GM18858 (cell line): ENCODE results near the gene UNKL.

Experiments
- ATAC-seq: cut with Tn5 transposase; IDR thresholded peaks from one replicate; pipeline ENCODE4 v1.9.1; 2021; ENCODE audit not compliant: unreplicated experiment

UNKL gene

DNA sequence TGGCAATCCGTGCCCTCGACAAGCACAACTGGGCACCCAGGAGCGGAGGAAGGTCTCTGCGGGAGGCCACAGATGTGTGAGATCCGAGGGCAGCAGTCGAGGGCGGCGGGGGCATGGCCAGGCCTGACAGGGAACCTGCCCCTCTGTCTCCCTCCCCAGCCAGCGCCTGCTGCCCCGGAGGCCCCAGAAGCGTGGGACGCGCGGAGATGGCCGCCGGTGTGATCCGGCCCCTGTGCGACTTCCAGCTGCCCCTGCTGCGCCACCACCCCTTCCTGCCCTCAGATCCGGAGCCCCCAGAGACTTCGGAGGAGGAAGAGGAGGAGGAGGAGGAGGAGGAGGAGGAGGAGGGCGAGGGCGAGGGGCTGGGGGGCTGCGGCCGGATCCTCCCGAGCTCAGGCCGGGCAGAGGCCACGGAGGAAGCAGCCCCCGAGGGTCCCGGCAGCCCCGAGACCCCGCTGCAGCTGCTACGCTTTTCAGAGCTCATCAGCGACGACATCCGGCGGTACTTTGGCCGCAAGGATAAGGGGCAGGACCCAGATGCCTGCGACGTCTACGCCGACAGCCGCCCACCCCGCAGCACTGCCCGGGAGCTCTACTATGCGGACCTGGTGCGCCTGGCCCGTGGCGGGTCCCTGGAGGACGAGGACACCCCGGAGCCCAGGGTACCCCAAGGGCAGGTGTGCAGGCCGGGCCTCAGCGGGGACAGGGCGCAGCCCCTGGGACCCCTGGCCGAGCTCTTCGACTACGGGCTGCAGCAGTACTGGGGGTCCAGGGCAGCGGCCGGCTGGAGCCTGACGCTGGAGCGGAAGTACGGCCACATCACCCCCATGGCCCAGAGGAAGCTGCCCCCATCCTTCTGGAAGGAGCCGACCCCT, 18.1 kb upstream of the UNKL start:
- ATAC-seq, result no peak

GRCh38 chr16:1431497-1432270, 17.2 kb upstream of the UNKL start:
- ATAC-seq, result no peak

DNA sequence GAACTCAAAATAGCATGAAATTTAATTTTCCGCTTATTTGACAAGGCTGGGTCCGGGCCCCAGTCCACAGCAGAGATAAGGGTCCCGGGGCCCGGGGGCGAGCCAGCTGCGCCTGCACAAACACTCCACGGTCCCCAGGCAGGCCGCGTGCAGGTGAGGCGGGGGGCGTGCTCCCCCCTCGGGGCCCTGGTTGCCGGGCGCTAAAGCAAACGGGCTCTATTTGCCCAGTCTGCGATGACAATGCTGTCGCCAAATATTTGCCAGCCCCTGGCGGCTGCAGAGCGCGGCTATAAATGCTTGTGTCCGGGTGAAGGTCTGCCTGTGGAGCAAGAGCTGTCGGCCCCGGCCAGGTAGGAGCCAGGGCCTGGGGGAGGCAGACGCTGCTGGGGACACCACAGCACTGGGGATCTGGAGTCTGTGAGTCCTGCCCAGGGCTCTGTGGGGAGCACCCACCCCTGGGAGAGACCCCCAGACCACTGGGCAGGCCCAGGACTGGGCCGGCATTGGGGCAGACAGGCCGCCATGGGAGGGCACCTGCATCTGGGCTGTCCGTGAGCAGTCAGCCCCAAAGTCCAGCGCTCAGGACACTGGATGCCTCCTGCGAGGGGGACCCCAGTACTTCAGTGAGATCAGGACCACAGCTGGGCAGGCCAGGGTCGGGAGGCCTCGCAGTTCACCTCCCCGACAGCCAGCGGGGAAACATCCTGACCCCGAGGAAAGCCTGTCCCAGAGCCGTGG, 16.4 kb upstream of the UNKL start, which contains the start of gene PERCC1:
PERCC1 (plus strand) TSS at position 320 of the 738 bp plus-strand sequence. CDS start 1,516 bp downstream, outside the sequence.
- no peak for ATAC-seq

DNA sequence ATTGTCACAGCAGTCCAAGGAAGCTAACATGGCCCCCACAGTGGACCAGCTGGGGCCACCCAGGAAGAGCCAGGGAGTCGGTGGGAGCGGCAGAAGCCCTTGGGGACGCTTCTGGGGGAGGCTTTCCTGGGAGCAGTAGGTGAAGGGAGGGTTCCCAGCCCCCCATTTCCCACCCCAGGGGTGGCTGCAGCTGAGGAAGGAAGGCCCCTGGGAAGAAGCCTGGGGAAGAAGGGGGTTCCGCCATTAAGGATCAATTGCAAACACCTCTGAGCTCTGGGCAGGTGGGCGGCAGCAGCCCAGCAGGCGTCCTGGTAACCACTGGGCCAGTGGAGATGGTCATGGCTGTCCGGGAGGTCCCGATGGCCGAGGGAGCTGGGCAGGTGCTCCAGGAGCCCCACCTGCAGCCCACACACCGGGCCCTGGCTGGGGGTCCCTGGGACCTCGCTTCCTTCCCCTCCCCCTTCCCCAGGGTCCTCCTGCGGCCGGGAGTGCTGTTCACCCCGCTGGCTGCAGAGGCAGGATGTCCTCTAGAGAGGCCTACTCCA, 15.8 kb upstream of the UNKL start:
- no peak for ATAC-seq

- ATAC-seq, result no peak
These were observed 15.1 kb upstream of the UNKL start for GRCh38 chr16:1429631-1430030.

DNA sequence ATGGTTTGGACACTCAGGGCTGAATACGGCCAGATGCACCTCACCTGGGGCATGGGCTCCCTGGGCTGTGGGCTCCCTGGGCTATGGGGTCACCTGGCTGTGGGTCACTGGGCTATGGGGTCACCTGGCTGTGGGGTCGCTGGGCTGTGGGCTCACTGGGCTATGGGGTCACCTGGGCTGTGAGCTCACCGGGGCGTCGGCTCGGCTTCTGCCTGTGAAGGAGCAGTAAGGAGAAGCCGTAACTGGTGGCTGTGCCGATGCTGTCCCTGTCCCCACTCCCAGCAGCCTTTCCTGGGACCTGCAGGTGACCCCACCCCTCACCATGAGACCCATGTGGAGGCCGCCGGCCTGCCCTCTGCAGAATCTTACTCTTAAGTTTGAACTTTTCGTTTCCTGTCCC, 14.5 kb upstream of the UNKL start:
- no peak for ATAC-seq

DNA sequence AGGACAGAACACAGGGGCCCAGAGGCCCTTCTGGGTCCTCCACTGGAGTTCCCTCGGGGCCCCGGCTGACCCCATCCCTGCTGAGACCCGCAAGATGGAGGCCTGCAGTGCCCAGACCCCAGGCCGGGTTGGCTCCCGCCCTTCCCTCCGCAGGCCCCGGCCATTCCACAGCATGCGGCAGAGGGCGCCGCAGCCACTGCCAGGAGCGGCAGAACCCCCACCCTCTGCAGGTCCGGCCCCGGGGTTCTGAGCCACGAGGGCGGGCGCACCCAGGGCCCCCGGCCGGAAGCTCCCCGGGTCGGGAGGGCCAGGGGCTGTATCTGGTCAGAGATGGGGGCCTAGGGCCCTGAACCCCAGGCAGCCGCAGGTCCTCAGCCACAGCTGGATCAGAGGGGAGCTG, 14.0 kb upstream of the UNKL start:
- no peak for ATAC-seq

GRCh38 chr16:1427473-1428461, 13.3 kb upstream of the UNKL start:
- no peak for ATAC-seq

GRCh38 chr16:1426734-1427471, 12.4 kb upstream of the UNKL start:
- ATAC-seq, result no peak

DNA sequence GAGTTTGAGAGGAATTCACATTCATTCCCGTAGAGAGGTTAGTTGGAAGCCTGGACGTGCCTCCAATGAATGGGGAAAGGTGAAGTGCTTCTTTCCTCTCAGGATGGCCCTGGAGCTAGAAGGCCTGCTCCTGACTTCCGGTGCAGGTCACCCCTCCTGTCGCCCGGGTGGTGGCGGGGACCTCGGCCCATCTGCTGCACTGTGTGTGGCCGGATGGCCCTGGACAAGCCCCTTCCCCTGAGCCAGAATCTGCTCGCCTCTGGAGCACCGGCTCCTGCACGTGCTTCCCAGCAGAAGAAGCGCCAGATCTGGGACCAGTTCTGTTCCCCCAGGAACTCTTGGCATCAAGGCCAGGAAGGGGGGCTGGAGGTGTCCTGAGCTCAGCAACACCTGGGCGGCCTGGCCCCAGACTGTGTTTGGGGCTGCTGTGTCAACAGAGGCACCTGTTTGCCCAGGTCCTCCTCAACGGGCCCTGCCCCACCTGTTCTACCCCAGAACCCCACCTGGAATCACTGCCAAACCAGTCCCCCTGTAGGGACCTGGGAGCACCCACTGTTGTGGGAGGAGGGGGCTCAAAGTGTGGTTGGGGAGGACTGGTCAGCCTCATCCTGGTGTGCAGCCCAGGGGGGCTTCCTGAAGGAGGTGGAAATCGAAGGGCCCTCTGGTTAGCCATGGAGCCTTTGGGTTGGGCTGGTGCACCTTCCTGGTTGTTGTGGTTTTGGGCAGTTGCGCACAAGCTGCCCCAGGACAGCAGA, 11.3 kb upstream of the UNKL start:
- no peak for ATAC-seq

- no peak for ATAC-seq
These were observed 9.5 kb upstream of the UNKL start for GRCh38 chr16:1424028-1424427.

DNA sequence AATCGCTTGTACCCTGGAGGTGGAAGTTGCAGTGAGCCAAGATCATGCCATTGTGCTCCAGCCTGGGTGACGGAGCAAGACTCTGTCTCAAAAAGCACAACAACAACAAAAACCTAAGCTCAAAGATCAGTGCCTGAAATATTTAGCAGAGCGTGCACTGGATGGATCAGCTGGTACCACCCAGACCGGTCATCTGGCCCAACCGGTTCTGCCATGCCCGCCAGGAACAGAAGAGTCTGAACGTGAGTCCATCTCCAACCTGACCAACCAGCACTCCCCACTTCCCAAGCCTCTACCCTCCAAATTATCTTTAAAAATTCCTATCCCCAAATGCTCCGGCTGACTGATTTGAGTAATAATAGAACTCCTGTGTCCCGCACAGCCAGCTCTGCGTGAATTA, 7.6 kb upstream of the UNKL start:
- no peak for ATAC-seq

DNA sequence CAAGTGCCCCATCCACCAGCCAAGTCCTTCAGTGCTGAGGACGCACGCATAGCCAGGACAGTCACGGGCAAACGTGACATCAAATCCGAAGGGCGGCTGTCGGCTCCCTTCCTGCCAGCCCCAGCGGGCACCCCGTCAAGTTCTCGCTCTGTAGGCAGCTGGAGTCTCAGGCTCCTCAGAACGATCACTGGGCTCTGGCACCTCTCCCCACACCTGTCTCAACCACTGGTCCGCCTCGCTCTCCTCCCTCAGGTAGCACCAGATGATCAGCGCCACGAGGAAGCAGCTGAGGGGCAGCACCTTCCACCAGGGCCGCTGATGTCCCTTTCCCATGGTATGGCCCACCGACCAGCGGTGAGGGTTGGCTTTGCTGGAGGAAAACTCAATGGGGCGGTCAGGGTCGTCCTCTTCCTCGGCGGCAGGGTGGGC, 5.6 kb upstream of the UNKL start:
- peak; percentile 1 for ATAC-seq

DNA sequence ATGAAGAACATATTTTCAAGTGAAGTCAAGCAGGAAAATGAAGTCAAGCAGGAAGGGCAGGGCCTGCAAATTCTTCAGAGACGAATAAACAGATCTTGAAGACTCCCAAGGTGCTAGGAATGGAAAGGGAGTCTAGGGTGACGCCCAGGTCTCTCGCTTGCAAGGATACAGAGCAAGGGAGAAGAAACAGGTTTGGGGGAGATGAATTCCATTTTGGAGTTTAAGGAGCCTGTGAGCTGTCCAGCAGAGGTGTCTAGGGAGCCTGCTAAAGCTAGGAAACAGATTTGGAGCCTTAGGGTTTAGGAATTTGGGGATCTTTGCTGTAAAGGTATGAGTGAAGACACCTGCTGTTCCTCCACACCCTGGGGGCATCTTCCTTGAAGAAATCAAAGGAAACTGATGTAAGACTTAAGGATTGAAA, 2.0 kb upstream of the UNKL start:
- ATAC-seq, result no peak

DNA sequence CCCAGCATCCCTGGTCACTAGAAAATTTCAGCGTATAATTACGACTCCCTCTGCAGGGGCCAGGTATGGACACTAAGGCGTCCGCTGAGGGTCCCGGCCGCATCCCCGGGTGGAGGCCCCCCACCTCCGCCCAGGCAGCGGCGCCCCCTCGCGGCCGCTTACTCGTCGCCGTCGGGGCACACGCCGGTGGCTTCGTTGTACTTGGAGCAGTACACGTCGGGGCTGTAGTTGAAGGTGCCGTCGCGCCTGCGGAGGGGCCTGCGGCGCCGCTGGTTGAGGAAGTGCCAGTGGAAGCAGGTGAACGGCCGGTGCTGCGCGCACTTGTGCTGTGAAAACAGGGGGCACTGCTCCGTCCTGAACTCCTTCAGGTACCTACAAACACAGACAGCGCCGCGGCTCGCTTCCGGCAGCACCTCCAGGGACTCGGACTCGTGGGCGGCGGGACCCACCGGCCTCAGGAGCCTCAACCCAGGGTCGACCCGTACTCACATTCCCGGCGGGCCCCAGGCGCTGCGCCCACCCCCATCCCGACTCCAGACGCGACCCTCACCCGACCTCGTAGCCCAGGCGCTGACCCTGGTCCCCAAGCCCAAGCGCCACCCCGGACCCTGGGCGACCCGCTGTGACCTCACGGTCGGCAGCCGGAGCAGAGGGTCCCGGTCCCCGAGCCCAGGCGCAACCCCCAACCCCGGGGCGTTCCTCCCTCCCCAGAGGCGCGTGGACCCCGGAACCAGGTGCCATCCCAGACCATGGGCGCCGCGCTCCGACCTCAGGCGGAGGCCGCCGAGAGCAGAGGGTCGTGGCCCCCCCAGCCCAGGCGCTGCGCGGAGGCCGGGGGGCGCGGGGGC, 596 bp downstream of the UNKL start:
- no peak for ATAC-seq

DNA sequence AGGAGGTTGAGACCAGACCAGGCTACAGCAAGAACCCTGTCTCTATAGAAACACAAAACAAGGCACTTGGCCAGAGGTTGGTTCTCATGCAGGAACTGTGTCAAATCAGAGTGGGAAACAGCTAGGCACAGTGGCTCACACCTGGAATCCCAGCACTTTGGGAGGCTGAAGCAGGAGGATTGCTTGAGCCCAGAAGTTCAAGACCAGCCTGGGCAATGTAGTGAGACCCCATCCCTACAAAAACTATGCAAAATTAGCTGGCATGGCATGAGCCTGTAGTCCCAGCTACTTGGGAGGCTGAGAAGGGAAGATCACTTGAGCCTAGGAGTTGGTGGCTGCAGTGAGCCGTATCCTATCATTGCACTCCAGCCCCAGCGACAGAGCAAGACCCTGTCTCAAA, 1.7 kb downstream of the UNKL start:
- ATAC-seq, result no peak

DNA sequence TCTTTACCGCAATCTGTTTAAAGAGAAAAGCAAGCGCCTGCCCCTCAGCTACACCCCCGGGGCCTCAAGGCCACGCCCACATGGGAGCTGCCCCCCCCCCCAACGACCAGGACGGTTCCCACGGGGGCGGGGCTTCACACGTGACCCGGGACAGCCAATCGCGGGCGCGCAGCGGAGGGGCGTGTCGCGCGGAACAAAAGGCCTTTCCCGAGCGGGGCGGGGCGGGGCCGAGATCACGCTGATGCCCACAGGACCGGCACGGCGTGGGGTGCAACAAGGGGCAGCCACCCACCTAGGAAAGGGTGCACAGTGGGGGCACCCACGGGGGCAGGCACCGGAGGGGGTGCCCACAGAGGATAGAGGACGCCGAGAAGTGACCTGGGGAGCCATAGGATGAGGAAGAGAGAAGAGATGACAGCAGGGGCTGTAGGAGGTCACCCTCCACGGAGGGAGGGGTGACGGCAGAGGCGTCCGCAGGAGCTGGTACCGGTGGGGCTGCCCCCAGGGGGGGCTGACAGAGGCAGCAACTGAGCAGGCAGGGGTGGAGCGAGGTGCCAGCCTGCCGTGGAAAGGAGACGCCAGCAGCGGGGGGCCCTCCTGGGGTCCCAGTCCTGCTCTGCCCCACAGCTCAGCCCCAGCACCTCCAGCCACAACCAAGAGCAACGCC, 6.2 kb downstream of the UNKL start:
- ATAC-seq, result peak; percentile 52
